GM21786 (cell line): ENCODE data around the gene ZDHHC14.
"Not testable (repeated sequence)": the region's sequence is repeated elsewhere in the genome, so short reads cannot be mapped to it uniquely, and the experiment has no call there.

Experiments used
- ATAC-seq: cut with Tn5 transposase; IDR thresholded peaks from one replicate; pipeline ENCODE4 v1.9.1; 2021; ENCODE audit not compliant: unreplicated experiment

Gene ZDHHC14

GRCh38 chr6:157590654-157591053, 209.7 kb downstream of the ZDHHC14 start:
- not testable (repeated sequence) for ATAC-seq

- no peak for ATAC-seq
These were observed 211.6 kb downstream of the ZDHHC14 start for GRCh38 chr6:157592541-157592940.

- no peak for ATAC-seq
These were observed 212.0 kb downstream of the ZDHHC14 start for GRCh38 chr6:157592980-157593379.

- ATAC-seq, result no peak
These were observed 212.6 kb downstream of the ZDHHC14 start for GRCh38 chr6:157593596-157593995.

GRCh38 chr6:157594292-157594691, 213.3 kb downstream of the ZDHHC14 start:
- ATAC-seq, result no peak

- no peak for ATAC-seq
These were observed 214.8 kb downstream of the ZDHHC14 start for GRCh38 chr6:157595768-157596167.

- ATAC-seq, result no peak
These were observed 215.5 kb downstream of the ZDHHC14 start for GRCh38 chr6:157596461-157596860.

- ATAC-seq, result no peak
These were observed 215.9 kb downstream of the ZDHHC14 start for GRCh38 chr6:157596886-157597285.

- ATAC-seq, result peak; percentile 50
These were observed 216.7 kb downstream of the ZDHHC14 start for GRCh38 chr6:157597461-157598312.

- ATAC-seq, result no peak
These were observed 218.2 kb downstream of the ZDHHC14 start for GRCh38 chr6:157599191-157599590.

GRCh38 chr6:157600807-157601206, 219.8 kb downstream of the ZDHHC14 start:
- no peak for ATAC-seq

- no peak for ATAC-seq
These were observed 221.7 kb downstream of the ZDHHC14 start for GRCh38 chr6:157602521-157603295.

GRCh38 chr6:157603314-157603940, 222.4 kb downstream of the ZDHHC14 start:
- ATAC-seq, result no peak

- no peak for ATAC-seq
These were observed 223.0 kb downstream of the ZDHHC14 start for GRCh38 chr6:157603971-157604370.

- ATAC-seq, result no peak
These were observed 223.8 kb downstream of the ZDHHC14 start for GRCh38 chr6:157604816-157605215.

GRCh38 chr6:157605484-157605883, 224.5 kb downstream of the ZDHHC14 start:
- no peak for ATAC-seq

GRCh38 chr6:157606516-157606915, 225.5 kb downstream of the ZDHHC14 start:
- ATAC-seq, result no peak

GRCh38 chr6:157607317-157608109, 226.5 kb downstream of the ZDHHC14 start:
- ATAC-seq, result peak; percentile 81

GRCh38 chr6:157608221-157609075, 227.5 kb downstream of the ZDHHC14 start:
- ATAC-seq, result no peak

- no peak for ATAC-seq
These were observed 228.1 kb downstream of the ZDHHC14 start for GRCh38 chr6:157609117-157609516.
